ENCODE data around the gene FAM209A. TPM values are rescaled to one million over a fixed set of nuclear protein-coding genes. Genes with fewer than 3 reads are reported as not detected.

Gene FAM209A
- total RNA-seq, 2 experiments from 2014 or later, result 0.70 to 0.82 TPM

DNA sequence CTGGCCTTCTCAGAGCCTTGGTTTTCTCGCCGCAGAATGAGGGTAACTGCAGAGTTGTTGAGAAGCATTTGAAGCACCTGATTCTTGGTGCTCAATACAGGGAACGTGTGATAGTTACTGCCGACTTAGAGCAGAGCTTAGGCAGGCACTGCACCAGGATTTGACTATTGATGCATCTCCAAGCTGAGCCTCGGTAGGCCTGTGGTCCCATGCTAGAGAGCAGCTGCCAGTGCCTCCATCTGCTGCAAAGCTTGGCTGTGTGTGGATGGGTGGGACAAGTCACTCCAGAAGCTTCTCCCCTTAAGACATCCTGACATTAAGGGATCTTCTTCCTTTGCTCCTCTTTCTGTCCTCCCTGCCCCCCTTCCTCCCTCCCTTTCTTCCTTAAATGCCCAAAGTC lies 49.4 kb downstream of the FAM209A start:
- H3K9me2 ChIP-seq (ENCODE audit: insufficient read depth, low read length), result no peaks in the 10 kb centered on the region
- no peaks in the 10 kb centered on the region for H3K36me3 ChIP-seq (ENCODE audit: insufficient read depth, low read length)
- no peak overlapping the region for H3K27ac ChIP-seq (ENCODE audit: low read depth, low read length, poor library complexity, severe bottlenecking)
- H3K9me3 ChIP-seq (ENCODE audit: low read length), result no peaks in the 10 kb centered on the region
- H4K20me1 ChIP-seq (ENCODE audit: insufficient read depth, low read length), result no peaks in the 10 kb centered on the region
- TF ChIP-seq EZH2phosphoT487 (IDR thresholded peaks at IDR 0.05; ENCODE audit: borderline replicate concordance, low read depth, low read length), result no peak
- TF ChIP-seq, protein P1, sequence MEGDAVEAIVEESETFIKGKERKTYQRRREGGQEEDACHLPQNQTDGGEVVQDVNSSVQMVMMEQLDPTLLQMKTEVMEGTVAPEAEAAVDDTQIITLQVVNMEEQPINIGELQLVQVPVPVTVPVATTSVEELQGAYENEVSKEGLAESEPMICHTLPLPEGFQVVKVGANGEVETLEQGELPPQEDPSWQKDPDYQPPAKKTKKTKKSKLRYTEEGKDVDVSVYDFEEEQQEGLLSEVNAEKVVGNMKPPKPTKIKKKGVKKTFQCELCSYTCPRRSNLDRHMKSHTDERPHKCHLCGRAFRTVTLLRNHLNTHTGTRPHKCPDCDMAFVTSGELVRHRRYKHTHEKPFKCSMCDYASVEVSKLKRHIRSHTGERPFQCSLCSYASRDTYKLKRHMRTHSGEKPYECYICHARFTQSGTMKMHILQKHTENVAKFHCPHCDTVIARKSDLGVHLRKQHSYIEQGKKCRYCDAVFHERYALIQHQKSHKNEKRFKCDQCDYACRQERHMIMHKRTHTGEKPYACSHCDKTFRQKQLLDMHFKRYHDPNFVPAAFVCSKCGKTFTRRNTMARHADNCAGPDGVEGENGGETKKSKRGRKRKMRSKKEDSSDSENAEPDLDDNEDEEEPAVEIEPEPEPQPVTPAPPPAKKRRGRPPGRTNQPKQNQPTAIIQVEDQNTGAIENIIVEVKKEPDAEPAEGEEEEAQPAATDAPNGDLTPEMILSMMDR (conservative IDR thresholded peaks at IDR 0.05; ENCODE audit: low read length), result no peak
- ChIA-PET POLR2A (no interaction called here), CTCF (ENCODE audit: unreplicated experiment) (no interaction called here)
- no peak overlapping the region for H2AFZ ChIP-seq (ENCODE audit: low read length)
- H3K79me2 ChIP-seq (ENCODE audit: insufficient read depth, low read depth, low read length), result no peaks in the 10 kb centered on the region
- intact Hi-C loops (cut with micrococcal nuclease; ENCODE audit: unreplicated experiment), result no loop called here
- BruUV-seq (replicated peaks), result no TSS peak
- no peaks in the 10 kb centered on the region for H3K4me1 ChIP-seq (ENCODE audit: insufficient read depth, low read length, poor library complexity, severe bottlenecking)
- no peak overlapping the region for H3K4me3 ChIP-seq (ENCODE audit: low read depth, low read length, poor library complexity, severe bottlenecking)
- H3K4me2 ChIP-seq (ENCODE audit: low read length), result no peak overlapping the region
- DNase-seq (ENCODE audit: low spot score), result no peak

DNA sequence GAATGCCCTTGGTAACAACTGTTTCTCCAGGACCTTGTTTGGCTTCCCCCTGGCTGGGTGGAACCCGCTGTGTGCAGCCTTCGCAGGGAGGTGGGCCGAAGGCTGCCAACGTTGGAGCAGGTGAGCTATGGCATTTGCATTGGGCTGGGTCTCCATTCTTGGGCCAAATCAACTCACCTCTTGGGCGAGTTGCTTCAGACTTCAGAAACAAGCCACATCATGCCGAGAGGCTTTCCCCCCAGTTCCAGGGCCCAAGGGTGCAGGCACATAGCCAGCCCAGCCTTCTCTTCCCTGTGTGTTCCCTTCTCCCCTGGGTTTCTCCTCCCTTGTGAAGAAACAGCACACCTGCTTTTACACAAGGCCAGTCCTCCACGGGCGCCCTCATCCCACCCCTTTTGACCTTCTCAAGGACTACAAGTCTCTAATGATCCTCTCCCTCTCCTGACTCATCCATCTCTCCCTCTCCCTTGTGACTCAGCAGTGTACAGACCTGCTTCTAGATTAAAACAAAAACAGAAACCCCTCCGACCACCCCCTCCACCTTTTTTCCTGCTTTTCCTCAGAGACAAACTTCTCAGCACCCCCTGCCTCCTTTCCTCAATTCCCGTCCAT lies 50.1 kb downstream of the FAM209A start:
- DNase-seq (ENCODE audit: low spot score), result no peak
- no peaks in the 10 kb centered on the region for H3K9me3 ChIP-seq (ENCODE audit: low read length)
- no peak overlapping the region for H3K4me2 ChIP-seq (ENCODE audit: low read length)
- POLR2A ChIA-PET, result no interaction called here
- H4K20me1 ChIP-seq (ENCODE audit: insufficient read depth, low read length), result no peaks in the 10 kb centered on the region
- H3K4me3 ChIP-seq (ENCODE audit: low read depth, low read length, poor library complexity, severe bottlenecking), result no peak overlapping the region
- intact Hi-C loops (cut with micrococcal nuclease; ENCODE audit: unreplicated experiment), result no loop called here
- H3K27ac ChIP-seq (ENCODE audit: low read depth, low read length, poor library complexity, severe bottlenecking), result no peak overlapping the region
- no peak for TF ChIP-seq EZH2phosphoT487 (IDR thresholded peaks at IDR 0.05; ENCODE audit: borderline replicate concordance, low read depth, low read length)
- TF ChIP-seq, protein P1 (conservative IDR thresholded peaks at IDR 0.05; ENCODE audit: low read length), result no peak
- no peaks in the 10 kb centered on the region for H3K36me3 ChIP-seq (ENCODE audit: insufficient read depth, low read length)
- no peaks in the 10 kb centered on the region for H3K9me2 ChIP-seq (ENCODE audit: insufficient read depth, low read length)
- no peaks in the 10 kb centered on the region for H3K4me1 ChIP-seq (ENCODE audit: insufficient read depth, low read length, poor library complexity, severe bottlenecking)
- no peaks in the 10 kb centered on the region for H3K79me2 ChIP-seq (ENCODE audit: insufficient read depth, low read depth, low read length)
- CTCF ChIA-PET (ENCODE audit: unreplicated experiment), result no interaction called here
- BruUV-seq (replicated peaks), result no TSS peak
- H2AFZ ChIP-seq (ENCODE audit: low read length), result no peak overlapping the region

DNA sequence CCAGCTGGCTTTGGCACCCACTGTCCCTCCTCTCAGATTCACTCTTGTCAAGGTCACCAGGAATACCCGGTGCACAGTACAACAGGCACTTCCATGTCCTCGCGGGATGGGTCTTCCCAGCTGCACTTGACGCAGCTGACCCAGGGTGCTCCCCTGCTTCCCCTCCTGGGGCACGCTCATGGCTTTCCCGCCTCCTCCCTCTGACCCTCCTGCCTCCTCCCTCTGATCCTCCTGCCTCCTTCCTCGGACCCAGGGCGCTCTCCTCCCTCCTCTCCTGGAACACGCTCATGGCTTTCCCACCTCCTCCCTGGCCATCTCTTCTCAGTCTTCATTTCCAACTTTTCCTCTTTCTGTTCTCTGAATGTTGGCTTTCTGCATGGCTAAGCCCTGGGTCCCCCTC lies 50.6 kb downstream of the FAM209A start:
- TF ChIP-seq, protein P1 (conservative IDR thresholded peaks at IDR 0.05; ENCODE audit: low read length), result no peak
- TF ChIP-seq EZH2phosphoT487 (IDR thresholded peaks at IDR 0.05; ENCODE audit: borderline replicate concordance, low read depth, low read length), result no peak
- Histone ChIP-seq H3K27ac (ENCODE audit: low read depth, low read length, poor library complexity, severe bottlenecking) (no peak overlapping the region), H3K9me3 (ENCODE audit: low read length) (no peaks in the 10 kb centered on the region), H2AFZ (ENCODE audit: low read length) (no peak overlapping the region), H3K4me1 (ENCODE audit: insufficient read depth, low read length, poor library complexity, severe bottlenecking) (no peaks in the 10 kb centered on the region), H3K79me2 (ENCODE audit: insufficient read depth, low read depth, low read length) (no peaks in the 10 kb centered on the region), H3K36me3 (ENCODE audit: insufficient read depth, low read length) (no peaks in the 10 kb centered on the region), H3K4me2 (ENCODE audit: low read length) (no peak overlapping the region), H3K9me2 (ENCODE audit: insufficient read depth, low read length) (no peaks in the 10 kb centered on the region), H3K4me3 (ENCODE audit: low read depth, low read length, poor library complexity, severe bottlenecking) (no peak overlapping the region), H4K20me1 (ENCODE audit: insufficient read depth, low read length) (no peaks in the 10 kb centered on the region)
- BruUV-seq (replicated peaks), result no TSS peak
- no peak for DNase-seq (ENCODE audit: low spot score)
- POLR2A ChIA-PET, result no interaction called here
- intact Hi-C loops (cut with micrococcal nuclease; ENCODE audit: unreplicated experiment), result no loop called here
- CTCF ChIA-PET (ENCODE audit: unreplicated experiment), result interaction anchor here (1.1 kb wide), 1 partner anchor 25 kb away, joined by 3 read pairs; no protein-coding TSS in a partner anchor
